Kidney (tissue), 14 donors: ENCODE measurements around the gene PKLR. TPM values are rescaled to one million over a fixed set of nuclear protein-coding genes. Genes with fewer than 3 reads are reported as not detected.
A peak's percentile ranks its signal among the peaks of the same experiment; 100 is the strongest.

Source experiments
- DNase-seq, 5 donors: peaks; one replicate each; pipeline ENCODE4 v3.0.0-alpha.2; 2013 to 2020
- FAIRE-seq: peaks from 2 replicates; lab custom pipeline; 2012; peaks lifted over from hg19 to GRCh38; lab: Jason Lieb, UNC
- H3K27ac ChIP-seq, 2 donors: one replicate each; pipeline ENCODE4 v1.7.0; 2013; ENCODE audit warnings: low read depth in 2 of 2, low read length in 2 of 2, inconsistent platforms in 1 of 2
- H3K27me3 ChIP-seq: one replicate; pipeline ENCODE4 v1.7.1; 2013; ENCODE audit warnings: low read length, inconsistent platforms; ENCODE audit not compliant: control insufficient read depth, insufficient read depth
- H3K36me3 ChIP-seq, 3 donors: one replicate each; pipeline versions ENCODE4 v1.7.0 to v1.7.1; 2013; ENCODE audit warnings: low read length in 3 of 3, control low read depth in 1 of 3, inconsistent platforms in 1 of 3; ENCODE audit not compliant: insufficient read depth in 3 of 3, control insufficient read depth in 2 of 3
- H3K4me1 ChIP-seq, 3 donors: one replicate each; pipeline versions ENCODE4 v1.7.0 to v1.7.1; 2013; ENCODE audit warnings: low read length in 3 of 3, inconsistent platforms in 1 of 3, low read depth in 1 of 3; ENCODE audit not compliant: control insufficient read depth in 2 of 3, insufficient read depth in 2 of 3
- H3K4me3 ChIP-seq, 3 donors: one replicate each; pipeline versions ENCODE4 v1.7.0 to v1.8.1; 2013; ENCODE audit warnings: low read length in 3 of 3, control low read depth in 1 of 3, inconsistent platforms in 1 of 3
- H3K9ac ChIP-seq, 3 donors: one replicate each; pipeline versions ENCODE4 v1.7.0 to v1.7.1; 2013; ENCODE audit warnings: low read length in 3 of 3, control low read depth in 1 of 3, inconsistent platforms in 1 of 3
- H3K9me3 ChIP-seq, 3 donors: one replicate each; pipeline versions ENCODE4 v1.7.0 to v1.7.1; 2013; ENCODE audit warnings: low read length in 3 of 3, control low read depth in 1 of 3, inconsistent platforms in 1 of 3; ENCODE audit not compliant: control insufficient read depth in 2 of 3, insufficient read depth in 1 of 3
- intact Hi-C: fragments of 100-400 bp; cut with DNase I; formaldehyde crosslinking; loops from one replicate; pipeline ENCODE4 v1.11.1; 2022
- polyA plus RNA-seq: library from polyadenylated mRNA; stranded (reverse); fragments of 350-450 nt; fragmentation: Illumina TruSeq; extraction: RNeasy Lipid Tissue Mini Kit (QIAGEN cat#74804); gene quantifications from one replicate; pipeline ENCODE4 v1.2.3, GENCODE V29; 2014; ENCODE audit warnings: low read depth, low replicate concordance; ENCODE audit not compliant: insufficient read depth
- total RNA-seq: library from RNA; stranded (reverse); fragmentation: NEBNext Ultra II Directional; extraction: Animal tissue kit (Norgen Biotek cat#: 25700); gene quantifications from one replicate; pipeline ENCODE4 v1.2.1, GENCODE V29; 2021
- TF ChIP-seq, protein P1 (sequence below): IDR thresholded peaks from 3 replicates; pipeline ENCODE4 v1.5.1; 2012; ENCODE audit warnings: mild to moderate bottlenecking, moderate library complexity, borderline replicate concordance; ENCODE audit not compliant: insufficient read depth; ENCODE audit errors: extremely low read depth
- donor health status: control.
- donor health status: control.
- donor health status: control.
- donor health status: control.
- donor health status: control.
- donor health status: DM: yes; HTN: yes; CAD: no.
- donor health status: Normal renal cell carcinoma (clear cell type).

PKLR gene
- total and polyA plus RNA-seq, 2 donors from 2014 or later: 0.82 to 19.9 TPM

DNA sequence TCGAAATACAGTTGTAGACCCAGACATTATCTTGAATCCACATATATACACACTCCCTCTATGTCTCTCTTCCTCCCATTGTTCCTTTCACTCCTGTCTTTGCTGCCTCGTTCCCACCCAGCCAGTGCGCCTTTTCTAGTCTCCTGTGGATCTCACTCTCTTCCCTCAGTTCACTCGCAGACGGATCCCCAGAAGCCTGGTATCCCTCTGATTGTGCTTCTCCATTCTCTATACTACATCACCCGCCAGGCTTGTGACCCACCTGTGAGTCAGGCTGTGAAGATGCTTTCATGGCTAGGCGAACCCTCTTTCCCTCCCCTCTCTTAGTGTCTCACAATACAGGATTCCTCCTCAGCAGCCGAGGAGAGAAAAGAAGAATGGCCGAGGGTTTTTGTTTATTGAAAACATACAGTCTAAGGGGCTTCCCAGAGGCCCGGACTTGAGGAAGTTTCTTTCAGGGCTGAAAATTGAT, 22.5 kb downstream of the PKLR start:
- TF ChIP-seq, protein P1, sequence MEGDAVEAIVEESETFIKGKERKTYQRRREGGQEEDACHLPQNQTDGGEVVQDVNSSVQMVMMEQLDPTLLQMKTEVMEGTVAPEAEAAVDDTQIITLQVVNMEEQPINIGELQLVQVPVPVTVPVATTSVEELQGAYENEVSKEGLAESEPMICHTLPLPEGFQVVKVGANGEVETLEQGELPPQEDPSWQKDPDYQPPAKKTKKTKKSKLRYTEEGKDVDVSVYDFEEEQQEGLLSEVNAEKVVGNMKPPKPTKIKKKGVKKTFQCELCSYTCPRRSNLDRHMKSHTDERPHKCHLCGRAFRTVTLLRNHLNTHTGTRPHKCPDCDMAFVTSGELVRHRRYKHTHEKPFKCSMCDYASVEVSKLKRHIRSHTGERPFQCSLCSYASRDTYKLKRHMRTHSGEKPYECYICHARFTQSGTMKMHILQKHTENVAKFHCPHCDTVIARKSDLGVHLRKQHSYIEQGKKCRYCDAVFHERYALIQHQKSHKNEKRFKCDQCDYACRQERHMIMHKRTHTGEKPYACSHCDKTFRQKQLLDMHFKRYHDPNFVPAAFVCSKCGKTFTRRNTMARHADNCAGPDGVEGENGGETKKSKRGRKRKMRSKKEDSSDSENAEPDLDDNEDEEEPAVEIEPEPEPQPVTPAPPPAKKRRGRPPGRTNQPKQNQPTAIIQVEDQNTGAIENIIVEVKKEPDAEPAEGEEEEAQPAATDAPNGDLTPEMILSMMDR: no peak
- peak overlapping the region in 2 of 3 donors; percentile 38 to 69 for H3K4me3 ChIP-seq

DNA sequence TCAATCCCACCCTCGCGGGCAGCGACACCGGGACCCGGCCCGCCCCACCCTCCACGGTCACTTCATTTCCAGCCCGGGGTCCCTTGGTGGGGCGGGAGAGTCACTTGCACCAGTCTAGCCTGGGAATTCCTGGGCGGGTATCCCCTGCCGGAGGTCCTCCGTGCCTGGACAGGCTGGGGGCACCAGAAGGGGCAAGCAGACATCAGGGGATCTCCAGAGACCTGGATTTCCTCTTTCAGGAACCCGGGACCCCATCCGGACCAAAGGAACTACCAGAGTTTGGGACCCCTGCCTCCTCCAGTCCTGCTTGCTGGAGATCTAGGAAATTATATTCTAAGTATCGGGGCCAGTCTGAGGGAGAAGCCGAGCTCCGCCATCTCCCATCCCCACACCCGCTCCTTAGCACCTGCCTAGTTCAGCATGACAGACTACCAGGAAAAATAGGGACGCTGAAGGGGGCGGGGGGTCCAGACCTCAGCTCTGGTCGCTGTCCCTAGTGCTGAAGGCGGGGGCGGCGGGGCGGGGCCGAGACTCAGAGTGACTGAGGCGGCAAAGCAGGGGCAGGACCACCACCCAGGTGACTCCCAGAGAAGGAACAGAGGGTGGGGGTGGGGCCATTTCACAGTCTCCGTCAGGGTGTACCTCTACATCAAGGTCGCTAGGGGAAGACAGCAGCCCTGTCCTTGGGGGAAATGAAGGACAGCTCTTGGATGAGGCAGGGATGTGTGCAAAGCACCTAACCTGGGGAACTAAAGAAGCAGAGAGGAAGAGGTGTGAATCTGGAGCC, 23.1 kb downstream of the PKLR start:
- DNase-seq (peak; percentile 88 to 93 (median 91)), FAIRE-seq (no peak)
- Histone ChIP-seq H3K4me3 (peak overlapping the region; percentile 58 to 69 (median 64)), H3K9ac (peak overlapping the region in 1 of 3 donors; percentile 51), H3K4me1 (peaks cover 0 to 9% (median 0%) of the 10 kb centered on the region in 3 donors), H3K27ac (no peak overlapping the region), H3K27me3 (no peaks in the 10 kb centered on the region), H3K36me3 (no peaks in the 10 kb centered on the region), H3K9me3 (no peaks in the 10 kb centered on the region)
- TF ChIP-seq, protein P1: peak; percentile 1
- intact Hi-C loops: no loop called here

More for the DNA sequence above, 22.5 kb downstream of the PKLR start:
- intact Hi-C loops: no loop called here
- no peaks in the 10 kb centered on the region for H3K27me3 ChIP-seq
- no peak overlapping the region for H3K27ac ChIP-seq
- FAIRE-seq (no peak), DNase-seq (no peak)
- peaks cover 0 to 9% (median 0%) of the 10 kb centered on the region in 3 donors for H3K4me1 ChIP-seq
- H3K9me3 ChIP-seq: no peaks in the 10 kb centered on the region
- no peak overlapping the region for H3K9ac ChIP-seq
- H3K36me3 ChIP-seq: no peaks in the 10 kb centered on the region

DNA sequence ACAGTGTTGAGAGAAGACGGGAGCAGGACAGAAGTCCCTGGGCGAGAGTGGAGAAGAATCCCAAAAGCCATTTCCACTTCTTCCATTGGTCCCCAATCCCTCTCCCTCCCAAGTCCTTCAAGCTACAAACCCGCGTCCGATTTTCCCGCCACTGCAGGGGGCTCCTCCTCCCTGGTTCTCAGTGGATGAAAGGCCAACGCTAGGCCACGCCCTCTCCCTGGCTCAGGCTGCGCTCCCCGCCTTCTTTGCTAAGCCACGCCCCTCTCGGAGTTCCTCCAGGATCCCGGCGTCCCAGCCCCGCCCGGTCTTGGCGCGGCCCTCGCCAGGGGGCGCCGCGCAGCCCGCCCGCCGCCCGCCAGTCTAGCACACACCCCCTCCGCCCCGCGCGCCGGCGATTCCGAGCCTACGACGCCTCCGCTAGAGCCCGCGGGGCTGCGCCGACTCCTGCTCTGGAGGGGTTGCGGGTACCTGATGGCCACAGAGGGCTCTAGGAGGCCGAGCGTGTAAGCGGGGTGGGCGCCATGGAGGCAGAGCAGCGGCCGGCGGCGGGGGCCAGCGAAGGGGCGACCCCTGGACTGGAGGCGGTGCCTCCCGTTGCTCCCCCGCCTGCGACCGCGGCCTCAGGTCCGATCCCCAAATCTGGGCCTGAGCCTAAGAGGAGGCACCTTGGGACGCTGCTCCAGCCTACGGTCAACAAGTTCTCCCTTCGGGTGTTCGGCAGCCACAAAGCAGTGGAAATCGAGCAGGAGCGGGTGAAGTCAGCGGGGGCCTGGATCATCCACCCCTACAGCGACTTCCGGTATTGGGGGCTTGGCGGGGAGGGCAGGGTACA, 24.0 kb downstream of the PKLR start, which contains the start of gene HCN3:
HCN3 (plus strand) TSS at position 394 of the 832 bp plus-strand sequence; CDS start at position 522, 128 bp downstream.
- Histone ChIP-seq H3K4me3 (peak within 1 kb of the TSS; percentile 58 to 69 (median 64)), H3K36me3 (no peaks in the 10 kb centered on the region), H3K27ac (no peak within 1 kb of the TSS), H3K9ac (peak within 1 kb of the TSS in 2 of 3 donors; percentile 39 to 51), H3K27me3 (no peaks in the 10 kb centered on the region), H3K4me1 (peaks cover 0 to 14% (median 3%) of the 10 kb centered on the region in 3 donors), H3K9me3 (no peaks in the 10 kb centered on the region)
- DNase-seq: peak; percentile 99
- TF ChIP-seq, protein P1: peak; percentile 63
- intact Hi-C loops: no loop called here
- no peak for FAIRE-seq
